Ascending aorta (tissue), 2 donors: ENCODE results near the gene C10orf53. TPM values are rescaled to one million over a fixed set of nuclear protein-coding genes. Genes with fewer than 3 reads are reported as not detected.

ENCODE experiments used
- DNase-seq, 2 donors: peaks; one replicate each; pipeline ENCODE4 v3.0.0-alpha.2; 2019; ENCODE audit warnings: low spot score in 2 of 2
- H3K27ac ChIP-seq, 2 donors: fragments of 200-600 bp; sonication (generic); one replicate each; pipeline ENCODE4 v1.5.1; 2016 to 2017; ENCODE audit warnings: mild to moderate bottlenecking in 1 of 2
- H3K27me3 ChIP-seq: fragments of 200-600 bp; sonication (generic); one replicate; pipeline ENCODE4 v1.5.1; 2017
- H3K36me3 ChIP-seq, 2 donors: fragments of 200-600 bp; sonication (generic); one replicate each; pipeline ENCODE4 v1.5.1; 2016
- H3K4me1 ChIP-seq, 2 donors: fragments of 200-600 bp; sonication (generic); one replicate each; pipeline ENCODE4 v1.5.1; 2016 to 2017; ENCODE audit warnings: mild to moderate bottlenecking in 1 of 2
- H3K4me3 ChIP-seq, 2 donors: fragments of 200-600 bp; sonication (generic); one replicate each; pipeline ENCODE4 v1.5.1; 2016 to 2017; ENCODE audit warnings: mild to moderate bottlenecking in 1 of 2
- H3K9me3 ChIP-seq, 2 donors: fragments of 200-600 bp; sonication (generic); one replicate each; pipeline ENCODE4 v1.5.1; 2016
- intact Hi-C: fragments of 100-400 bp; cut with DNase I; formaldehyde crosslinking; loops from one replicate; pipeline ENCODE4 v1.15.1; 2023
- total RNA-seq: library from RNA; depleted of rRNA; stranded (reverse); fragments of >200 nt; gene quantifications from one replicate; pipeline ENCODE4 v1.1.0, GENCODE V29; 2016
- TF ChIP-seq, protein P1 (sequence below), 3 experiments: fragments of 200-600 bp in 2 of 3; fragments of 450-650 bp in 1 of 3; sonication (generic) in 2 of 3; IDR thresholded peaks; one replicate each; pipeline ENCODE4 v1.5.1; 2016 to 2019; ENCODE audit warnings: antibody characterized with exemption in 3 of 3, mild to moderate bottlenecking in 1 of 3, moderate library complexity in 1 of 3

Gene C10orf53
- total RNA-seq, 1 donor from 2014 or later: not detected

DNA sequence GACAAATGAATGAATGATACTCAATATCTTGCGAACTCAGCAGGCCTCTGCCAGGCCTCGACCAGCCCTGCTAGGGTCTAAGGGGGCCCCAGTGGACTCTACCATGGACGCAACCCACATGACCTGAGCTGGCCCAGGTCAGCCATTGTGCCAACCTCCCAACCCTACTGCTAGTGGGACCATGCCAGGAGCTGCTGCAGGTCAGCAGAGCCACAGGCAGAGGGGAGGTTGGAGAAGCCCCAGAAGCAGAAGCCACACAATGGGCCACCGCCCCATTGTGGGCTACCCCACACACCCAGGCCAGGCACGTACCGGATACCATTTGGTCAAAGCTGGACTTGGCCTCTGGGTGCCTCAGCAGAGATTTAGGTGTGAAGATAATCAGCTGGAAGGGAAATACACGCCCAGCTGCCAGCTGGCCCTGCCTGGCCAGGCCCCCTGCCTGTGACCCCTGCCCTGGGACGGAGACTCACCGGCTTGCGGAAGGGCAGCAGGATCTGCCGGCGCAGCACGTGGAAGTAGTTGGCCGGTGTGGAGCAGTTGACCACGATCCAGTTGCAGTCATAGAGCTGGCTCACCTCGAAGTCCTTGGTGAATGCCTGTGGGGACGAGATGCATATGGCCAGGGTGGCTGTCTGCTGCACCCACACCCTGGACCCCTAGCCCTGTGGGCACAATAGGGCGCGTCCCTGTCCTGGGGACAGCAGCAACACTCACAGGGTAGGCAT is 58.2 kb downstream of the C10orf53 start:
- no peaks in the 10 kb centered on the region for H3K9me3 ChIP-seq
- peak in 1 of 2 donors; percentile 54 for DNase-seq
- H3K4me3 ChIP-seq: no peak overlapping the region
- H3K4me1 ChIP-seq: no peaks in the 10 kb centered on the region
- intact Hi-C loops: no loop called here
- H3K27ac ChIP-seq: no peak overlapping the region
- TF ChIP-seq, protein P1, sequence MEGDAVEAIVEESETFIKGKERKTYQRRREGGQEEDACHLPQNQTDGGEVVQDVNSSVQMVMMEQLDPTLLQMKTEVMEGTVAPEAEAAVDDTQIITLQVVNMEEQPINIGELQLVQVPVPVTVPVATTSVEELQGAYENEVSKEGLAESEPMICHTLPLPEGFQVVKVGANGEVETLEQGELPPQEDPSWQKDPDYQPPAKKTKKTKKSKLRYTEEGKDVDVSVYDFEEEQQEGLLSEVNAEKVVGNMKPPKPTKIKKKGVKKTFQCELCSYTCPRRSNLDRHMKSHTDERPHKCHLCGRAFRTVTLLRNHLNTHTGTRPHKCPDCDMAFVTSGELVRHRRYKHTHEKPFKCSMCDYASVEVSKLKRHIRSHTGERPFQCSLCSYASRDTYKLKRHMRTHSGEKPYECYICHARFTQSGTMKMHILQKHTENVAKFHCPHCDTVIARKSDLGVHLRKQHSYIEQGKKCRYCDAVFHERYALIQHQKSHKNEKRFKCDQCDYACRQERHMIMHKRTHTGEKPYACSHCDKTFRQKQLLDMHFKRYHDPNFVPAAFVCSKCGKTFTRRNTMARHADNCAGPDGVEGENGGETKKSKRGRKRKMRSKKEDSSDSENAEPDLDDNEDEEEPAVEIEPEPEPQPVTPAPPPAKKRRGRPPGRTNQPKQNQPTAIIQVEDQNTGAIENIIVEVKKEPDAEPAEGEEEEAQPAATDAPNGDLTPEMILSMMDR (IDR thresholded peaks at IDR 0.05): no peak
- H3K27me3 ChIP-seq: no peaks in the 10 kb centered on the region
- no peaks in the 10 kb centered on the region for H3K36me3 ChIP-seq

GRCh38 chr10:49738616-49739360 is 59.3 kb downstream of the C10orf53 start:
- no peaks in the 10 kb centered on the region for H3K9me3 ChIP-seq
- H3K36me3 ChIP-seq: no peaks in the 10 kb centered on the region
- no peak for DNase-seq
- H3K4me3 ChIP-seq: no peak overlapping the region
- H3K27ac ChIP-seq: no peak overlapping the region
- TF ChIP-seq, protein P1 (IDR thresholded peaks at IDR 0.05): no peak
- intact Hi-C loops: no loop called here
- H3K27me3 ChIP-seq: no peaks in the 10 kb centered on the region
- H3K4me1 ChIP-seq: no peaks in the 10 kb centered on the region

- TF ChIP-seq, protein P1 (IDR thresholded peaks at IDR 0.05): no peak
- Histone ChIP-seq H3K4me3 (no peak overlapping the region), H3K9me3 (no peaks in the 10 kb centered on the region), H3K4me1 (no peaks in the 10 kb centered on the region), H3K27me3 (no peaks in the 10 kb centered on the region), H3K36me3 (no peaks in the 10 kb centered on the region), H3K27ac (no peak overlapping the region)
- intact Hi-C loops: no loop called here
- no peak for DNase-seq
Measured at GRCh38 chr10:49739426-49739825, 60.0 kb downstream of the C10orf53 start.

DNA sequence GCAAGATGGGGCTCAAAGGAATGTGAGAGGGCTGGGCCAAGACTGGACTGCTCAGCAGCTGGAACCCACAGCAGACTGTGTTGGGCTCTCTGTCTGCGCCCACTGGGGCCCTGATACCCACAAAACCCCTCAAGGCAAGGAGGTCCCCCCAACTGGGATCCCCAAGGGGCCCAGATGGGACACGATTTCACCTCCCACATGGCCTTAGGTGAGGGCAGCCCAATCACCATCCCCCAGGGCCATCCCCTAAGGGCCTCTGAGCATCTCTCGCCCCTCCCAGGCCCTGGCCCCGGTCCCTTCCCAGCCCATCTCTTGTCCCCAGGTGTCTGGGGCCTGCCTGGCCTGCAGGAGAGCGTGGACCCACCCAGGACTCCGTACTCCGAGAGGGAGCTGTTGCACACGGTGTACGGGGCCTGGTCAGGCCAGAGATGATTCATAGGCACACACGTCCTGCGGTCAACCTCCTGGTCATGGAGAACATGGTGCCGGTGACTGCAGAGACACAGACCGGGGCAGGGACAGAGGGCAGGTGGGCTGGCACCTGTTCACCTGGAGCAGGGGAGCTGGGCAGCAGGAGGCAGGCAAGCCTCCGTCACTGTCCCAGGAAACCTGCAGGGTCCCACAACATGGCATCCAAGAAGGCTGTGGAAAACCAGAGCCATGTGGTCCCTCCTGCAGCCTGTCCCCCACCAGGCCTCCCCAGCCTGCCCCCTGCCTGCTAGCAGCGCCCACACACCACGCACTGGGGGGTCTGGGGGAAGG is 61.1 kb downstream of the C10orf53 start:
- no peaks in the 10 kb centered on the region for H3K4me1 ChIP-seq
- intact Hi-C loops: no loop called here
- DNase-seq: no peak
- H3K9me3 ChIP-seq: no peaks in the 10 kb centered on the region
- no peaks in the 10 kb centered on the region for H3K27me3 ChIP-seq
- no peak overlapping the region for H3K27ac ChIP-seq
- H3K36me3 ChIP-seq: no peaks in the 10 kb centered on the region
- TF ChIP-seq, protein P1 (IDR thresholded peaks at IDR 0.05): no peak
- H3K4me3 ChIP-seq: no peak overlapping the region

DNA sequence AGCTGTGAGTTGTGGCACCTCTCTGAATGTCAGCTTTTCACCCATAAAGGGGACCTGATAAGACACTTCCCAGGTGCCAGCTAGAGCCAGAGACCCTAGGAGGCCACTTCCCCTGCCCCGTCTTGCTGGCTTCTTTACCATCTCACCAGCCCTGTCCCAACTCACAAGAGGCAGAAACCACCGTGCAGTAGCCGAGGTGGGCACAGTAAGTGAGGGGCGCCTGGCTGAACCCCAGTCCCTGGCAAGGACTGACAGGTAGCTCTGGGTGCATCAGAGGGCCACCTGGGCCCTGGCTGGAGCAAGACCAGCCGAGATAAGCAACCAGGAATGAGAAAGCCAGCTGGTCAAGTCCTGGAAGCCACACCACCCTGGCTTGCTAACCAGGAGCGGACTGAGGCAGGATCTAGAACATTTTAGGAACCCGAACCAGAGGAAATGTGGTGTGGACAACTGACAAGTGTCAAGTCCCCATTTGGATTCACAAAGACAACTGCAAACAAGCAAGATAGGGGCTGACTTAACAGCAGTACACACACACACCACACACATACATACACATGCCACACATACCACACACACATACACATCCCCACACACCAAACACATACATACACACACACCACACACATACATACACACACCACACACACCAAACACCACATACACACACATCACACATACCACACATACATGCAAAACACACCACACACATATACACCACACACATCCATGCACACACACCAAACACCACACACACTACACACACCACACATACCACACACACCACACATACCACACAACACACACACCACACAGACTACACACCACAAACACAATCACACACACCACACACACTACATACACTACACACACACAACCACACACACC is 61.9 kb downstream of the C10orf53 start:
- no peak overlapping the region for H3K27ac ChIP-seq
- no peak overlapping the region for H3K4me3 ChIP-seq
- intact Hi-C loops: no loop called here
- H3K9me3 ChIP-seq: no peaks in the 10 kb centered on the region
- no peaks in the 10 kb centered on the region for H3K36me3 ChIP-seq
- TF ChIP-seq, protein P1 (IDR thresholded peaks at IDR 0.05): no peak
- no peak for DNase-seq
- no peaks in the 10 kb centered on the region for H3K27me3 ChIP-seq
- no peaks in the 10 kb centered on the region for H3K4me1 ChIP-seq
